ENCODE data around the gene PRKCH.

Gene PRKCH

GRCh38 chr14:61482348-61483206 is 161.2 kb downstream of the PRKCH start (continued):
- no peak for TF ChIP-seq TCF7L2 (IDR thresholded peaks at IDR 0.05; ENCODE audit: borderline replicate concordance, low read depth, low read length)
- no peak for TF ChIP-seq ZBTB6 (tag by site-specific recombination; IDR thresholded peaks at IDR 0.05)
- TF ChIP-seq ZNF169 (tag by site-specific recombination; IDR thresholded peaks at IDR 0.05), result no peak
- TF ChIP-seq ZNF391 (tag by site-specific recombination; IDR thresholded peaks at IDR 0.05; ENCODE audit: borderline replicate concordance, low read depth), result no peak
- TF ChIP-seq ZNF433 (tag by site-specific recombination; IDR thresholded peaks at IDR 0.05; ENCODE audit: low read depth), result no peak
- TF ChIP-seq PRDM2 (tag by site-specific recombination; IDR thresholded peaks at IDR 0.05; ENCODE audit: borderline replicate concordance), result no peak
- no peak for TF ChIP-seq ELK4 (IDR thresholded peaks at IDR 0.05; ENCODE audit: borderline replicate concordance, low read depth, low read length)

- ChIA-PET CTCF (interaction anchor here (0.7 to 1.1 kb wide), 2 partner anchors 8 to 37 kb away, joined by 3 to 6 read pairs; no protein-coding TSS in a partner anchor), POLR2A (no interaction called here)
- no peaks in the 10 kb centered on the region for H3K9me3 ChIP-seq (ENCODE audit: control insufficient read depth, insufficient read depth, low read depth, low read length)
- H3K27ac ChIP-seq (ENCODE audit: extremely low read depth, low read depth, low read length), result no peak overlapping the region
- no peaks in the 10 kb centered on the region; the same call in 1 of the 2 replicates for H3K4me1 ChIP-seq (ENCODE audit: control insufficient read depth, insufficient read depth, low read length)
- TF ChIP-seq ZNF324 (tag by site-specific recombination; IDR thresholded peaks at IDR 0.05) (no peak), ZNF341 (tag by site-specific recombination; IDR thresholded peaks at IDR 0.05; ENCODE audit: low read depth) (no peak), ZNF155 (tag by site-specific recombination; IDR thresholded peaks at IDR 0.05) (no peak), ZIC2 (tag by site-specific recombination; IDR thresholded peaks at IDR 0.05) (no peak), PRDM4 (tag by site-specific recombination; IDR thresholded peaks at IDR 0.05) (no peak), ZNF132 (tag by site-specific recombination; IDR thresholded peaks at IDR 0.05; ENCODE audit: borderline replicate concordance) (no peak)
- no peak overlapping the region for H3K4me3 ChIP-seq (ENCODE audit: low read depth, low read length)
- no peaks in the 10 kb centered on the region for H3K36me3 ChIP-seq (ENCODE audit: control insufficient read depth in 2 of 2, insufficient read depth in 1 of 2, low read length in 2 of 2)
These were observed 162.1 kb downstream of the PRKCH start for GRCh38 chr14:61483476-61483875.
